Neural cell (in vitro differentiated cells): ENCODE measurements around the gene TSR3.

Experiments used
- CTCF ChIP-seq: fragments of 450-650 bp; IDR thresholded peaks from 2 replicates; pipeline ENCODE4 v1.5.1; 2014; ENCODE audit warnings: antibody characterized with exemption, mild to moderate bottlenecking, moderate library complexity; ENCODE audit not compliant: poor library complexity, severe bottlenecking
- MXI1 ChIP-seq: fragments of 450-650 bp; conservative IDR thresholded peaks from 2 replicates; pipeline ENCODE4 v1.6.1; 2014; ENCODE audit warnings: antibody characterized with exemption, mild to moderate bottlenecking; ENCODE audit not compliant: poor library complexity, severe bottlenecking

- TF ChIP-seq CTCF (no peak), MXI1 (no peak)
Observed at GRCh38 chr16:1349351-1349750, 2.3 kb downstream of the TSR3 start.
